ENCODE measurements around the gene CALML4.

The CALML4 gene

DNA sequence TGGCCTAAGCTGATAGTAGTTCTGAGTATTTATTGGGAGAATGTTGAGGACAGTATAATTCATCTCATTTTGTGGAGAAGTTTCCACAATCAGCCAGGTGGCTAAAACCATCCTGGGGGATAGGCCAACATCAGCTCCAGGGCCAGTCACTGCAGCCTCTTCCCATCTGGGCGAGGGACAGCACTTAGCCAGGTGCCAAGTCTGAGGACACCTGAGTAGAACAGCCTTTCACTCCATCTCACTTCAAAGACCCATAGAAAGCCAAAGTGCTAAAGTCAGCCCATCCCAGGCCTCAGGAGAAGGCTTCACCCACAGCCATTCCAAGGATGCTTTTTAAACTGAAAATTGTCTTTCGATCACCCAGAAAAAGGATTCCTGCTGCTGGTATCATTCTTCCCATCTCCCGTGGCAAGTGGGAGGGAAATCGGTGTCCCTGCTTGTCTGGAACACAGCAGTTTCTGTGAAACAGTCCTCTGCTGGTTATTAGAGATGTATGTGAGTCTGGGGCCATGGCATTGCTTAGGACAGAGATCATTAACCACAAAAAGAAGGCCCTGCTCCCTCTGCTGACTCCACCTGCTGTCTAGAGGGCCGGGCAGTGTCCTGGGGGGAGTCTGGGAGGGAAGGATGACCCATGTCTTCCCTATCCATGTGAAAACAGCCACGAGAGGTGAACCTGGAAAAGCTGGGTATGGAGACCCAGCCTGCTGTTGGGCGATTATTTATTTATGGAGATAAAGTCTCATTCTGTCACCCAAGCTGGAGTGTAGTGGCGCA is 9.6 kb downstream of the CALML4 start:
- H3K9me3 ChIP-seq (ENCODE audit: low read depth, low read length) = no peaks in the 10 kb centered on the region
- TF ChIP-seq EZH2 (IDR thresholded peaks at IDR 0.05) (no peak), POLR2AphosphoS5 (IDR thresholded peaks at IDR 0.05; ENCODE audit: borderline replicate concordance, low read depth, low read length) (no peak), FOXP2 (optimal IDR thresholded peaks at IDR 0.05; ENCODE audit: control extremely low read depth, extremely low read length, insufficient read depth) (no peak)
- peaks cover 23% of the 10 kb centered on the region for H3K36me3 ChIP-seq (ENCODE audit: insufficient read depth, low read length)
- no peak for DNase-seq (ENCODE audit: low read depth, low spot score)
- H3K27ac ChIP-seq = no peak overlapping the region
- no peak overlapping the region for H3K4me3 ChIP-seq
- no peak overlapping the region for H3K9ac ChIP-seq (ENCODE audit: insufficient read length)

DNA sequence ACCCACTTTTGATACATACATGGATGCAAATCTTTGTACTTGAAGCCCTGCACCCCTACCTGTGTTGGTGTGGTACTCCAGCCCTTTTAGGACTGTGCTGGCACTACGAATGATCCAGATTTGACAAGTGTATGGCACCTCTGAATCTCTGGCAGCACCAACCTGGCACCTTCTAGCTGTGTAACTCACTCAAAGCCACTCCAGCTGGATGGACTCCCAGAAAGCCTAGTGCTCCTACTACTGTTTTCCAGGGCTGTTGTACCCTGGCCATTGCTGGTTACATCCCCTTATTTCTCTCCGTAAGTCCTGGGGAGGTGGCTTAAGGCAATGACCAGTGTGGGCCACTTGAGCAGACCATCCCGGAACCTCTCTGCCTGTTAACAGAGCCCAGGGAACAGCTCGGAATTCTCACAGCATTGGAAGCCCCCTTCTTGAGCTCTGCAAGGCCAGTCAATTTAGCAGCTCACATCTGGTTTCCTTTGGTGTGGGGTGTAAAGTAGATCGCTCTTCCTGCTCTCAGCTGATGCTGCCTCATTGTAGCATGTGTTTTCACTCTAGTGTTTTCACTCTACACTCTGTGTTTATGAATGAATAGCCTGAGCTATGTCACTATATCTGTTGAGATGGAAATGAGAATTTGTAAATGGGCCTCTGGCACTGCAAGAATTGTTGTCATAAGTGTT is 12.2 kb downstream of the CALML4 start:
- no peak overlapping the region for H3K27ac ChIP-seq
- DNase-seq (ENCODE audit: low read depth, low spot score) = no peak
- no peak overlapping the region for H3K4me3 ChIP-seq
- H3K9me3 ChIP-seq (ENCODE audit: low read depth, low read length) = no peaks in the 10 kb centered on the region
- no peak overlapping the region for H3K9ac ChIP-seq (ENCODE audit: insufficient read length)
- TF ChIP-seq EZH2 (IDR thresholded peaks at IDR 0.05) = no peak
- no peak for TF ChIP-seq POLR2AphosphoS5 (IDR thresholded peaks at IDR 0.05; ENCODE audit: borderline replicate concordance, low read depth, low read length)
- TF ChIP-seq FOXP2 (optimal IDR thresholded peaks at IDR 0.05; ENCODE audit: control extremely low read depth, extremely low read length, insufficient read depth) = no peak
- H3K36me3 ChIP-seq (ENCODE audit: insufficient read depth, low read length) = peaks cover 38% of the 10 kb centered on the region

DNA sequence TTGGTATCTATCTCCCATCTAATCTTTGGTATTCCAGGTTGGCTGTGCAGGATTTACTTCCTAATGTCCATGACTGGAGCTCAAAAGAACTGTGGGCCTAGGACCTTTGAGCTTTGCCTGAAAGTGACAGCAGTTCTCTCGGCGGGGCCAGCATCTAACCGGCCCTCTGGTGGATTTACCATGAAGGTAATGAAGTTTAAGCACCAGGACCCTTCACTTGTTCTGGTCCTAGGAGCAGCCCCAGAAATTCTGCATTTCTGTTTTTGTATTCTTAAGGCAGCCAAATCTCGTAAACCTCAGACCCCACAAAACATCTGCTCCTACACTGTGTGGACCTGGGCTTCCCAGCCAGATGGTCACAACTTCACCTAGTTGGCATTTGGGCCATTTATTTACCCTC is 13.0 kb downstream of the CALML4 start:
- no peak for DNase-seq (ENCODE audit: low read depth, low spot score)
- Histone ChIP-seq H3K36me3 (ENCODE audit: insufficient read depth, low read length) (peaks cover 47% of the 10 kb centered on the region), H3K4me3 (no peak overlapping the region), H3K27ac (no peak overlapping the region), H3K9me3 (ENCODE audit: low read depth, low read length) (no peaks in the 10 kb centered on the region), H3K9ac (ENCODE audit: insufficient read length) (no peak overlapping the region)
- no peak for TF ChIP-seq EZH2 (IDR thresholded peaks at IDR 0.05)
- TF ChIP-seq FOXP2 (optimal IDR thresholded peaks at IDR 0.05; ENCODE audit: control extremely low read depth, extremely low read length, insufficient read depth) = no peak
- no peak for TF ChIP-seq POLR2AphosphoS5 (IDR thresholded peaks at IDR 0.05; ENCODE audit: borderline replicate concordance, low read depth, low read length)

DNA sequence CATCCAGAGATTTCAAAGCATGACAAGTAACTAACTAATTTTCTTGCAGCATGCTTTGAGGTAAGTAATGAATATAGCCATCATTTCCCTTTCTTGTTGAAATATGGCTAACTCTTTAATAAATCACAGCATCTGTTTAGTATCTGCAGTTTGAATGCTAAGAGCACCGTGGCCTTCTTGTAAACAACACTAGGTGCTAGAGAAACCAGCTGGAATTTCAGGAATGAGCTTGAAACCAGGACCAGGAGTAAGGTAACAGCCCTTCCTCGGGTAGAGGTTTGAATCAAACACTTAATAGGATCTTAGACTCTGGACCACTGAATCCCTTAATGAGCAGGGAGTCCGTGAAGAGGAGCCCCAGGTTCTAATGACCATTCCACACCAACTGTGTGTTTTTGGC is 13.6 kb downstream of the CALML4 start:
- DNase-seq (ENCODE audit: low read depth, low spot score) = no peak
- Histone ChIP-seq H3K9me3 (ENCODE audit: low read depth, low read length) (no peaks in the 10 kb centered on the region), H3K4me3 (no peak overlapping the region), H3K9ac (ENCODE audit: insufficient read length) (no peak overlapping the region), H3K27ac (no peak overlapping the region), H3K36me3 (ENCODE audit: insufficient read depth, low read length) (peaks cover 47% of the 10 kb centered on the region)
- no peak for TF ChIP-seq FOXP2 (optimal IDR thresholded peaks at IDR 0.05; ENCODE audit: control extremely low read depth, extremely low read length, insufficient read depth)
- no peak for TF ChIP-seq POLR2AphosphoS5 (IDR thresholded peaks at IDR 0.05; ENCODE audit: borderline replicate concordance, low read depth, low read length)
- no peak for TF ChIP-seq EZH2 (IDR thresholded peaks at IDR 0.05)

DNA sequence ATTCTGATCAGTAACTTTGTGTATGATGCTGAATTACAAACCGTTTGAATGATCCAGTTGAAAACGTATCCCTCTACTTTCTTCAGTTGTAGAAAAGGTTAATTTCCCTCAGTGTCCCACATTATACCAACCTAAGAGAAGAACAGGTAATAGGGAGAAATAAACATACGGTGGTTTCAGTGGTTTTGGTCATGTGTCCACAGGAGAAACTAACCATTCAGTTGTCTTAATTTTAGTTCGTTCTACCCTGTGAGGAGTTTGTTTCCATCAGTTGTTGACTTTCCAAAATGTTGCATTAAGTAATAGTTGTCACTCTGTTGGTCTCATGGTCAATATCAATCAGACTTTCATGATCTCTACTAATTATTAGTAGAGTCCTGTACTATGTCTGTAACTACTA is 15.1 kb downstream of the CALML4 start:
- Histone ChIP-seq H3K4me3 (no peak overlapping the region), H3K36me3 (ENCODE audit: insufficient read depth, low read length) (peaks cover 50% of the 10 kb centered on the region), H3K9ac (ENCODE audit: insufficient read length) (no peak overlapping the region), H3K27ac (no peak overlapping the region), H3K9me3 (ENCODE audit: low read depth, low read length) (no peaks in the 10 kb centered on the region)
- TF ChIP-seq POLR2AphosphoS5 (IDR thresholded peaks at IDR 0.05; ENCODE audit: borderline replicate concordance, low read depth, low read length) (no peak), FOXP2 (optimal IDR thresholded peaks at IDR 0.05; ENCODE audit: control extremely low read depth, extremely low read length, insufficient read depth) (no peak), EZH2 (IDR thresholded peaks at IDR 0.05) (no peak)
- no peak for DNase-seq (ENCODE audit: low read depth, low spot score)

DNA sequence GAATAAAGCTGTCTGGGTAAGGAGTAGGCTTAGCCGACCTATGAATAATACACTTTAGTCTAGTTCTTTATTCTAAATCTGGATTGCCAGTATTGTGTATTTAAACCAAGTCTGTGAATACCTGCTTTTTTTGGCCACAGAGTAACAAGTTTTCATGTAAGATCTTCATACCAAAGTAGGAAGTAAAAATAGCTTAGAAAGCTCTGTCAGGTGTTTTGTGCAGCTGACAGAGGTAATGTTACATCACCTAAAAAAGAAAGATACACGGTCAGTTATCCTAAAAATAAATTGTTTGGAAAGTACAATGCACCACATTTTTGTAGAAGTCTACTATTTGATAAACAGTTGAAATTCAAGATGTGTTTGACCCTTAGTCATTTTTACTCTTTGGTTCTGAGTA is 16.5 kb downstream of the CALML4 start:
- DNase-seq (ENCODE audit: low read depth, low spot score) = no peak
- no peaks in the 10 kb centered on the region for H3K9me3 ChIP-seq (ENCODE audit: low read depth, low read length)
- H3K27ac ChIP-seq = no peak overlapping the region
- H3K4me3 ChIP-seq = no peak overlapping the region
- TF ChIP-seq FOXP2 (optimal IDR thresholded peaks at IDR 0.05; ENCODE audit: control extremely low read depth, extremely low read length, insufficient read depth) (no peak), EZH2 (IDR thresholded peaks at IDR 0.05) (no peak), POLR2AphosphoS5 (IDR thresholded peaks at IDR 0.05; ENCODE audit: borderline replicate concordance, low read depth, low read length) (no peak)
- H3K9ac ChIP-seq (ENCODE audit: insufficient read length) = no peak overlapping the region
- H3K36me3 ChIP-seq (ENCODE audit: insufficient read depth, low read length) = peaks cover 61% of the 10 kb centered on the region

DNA sequence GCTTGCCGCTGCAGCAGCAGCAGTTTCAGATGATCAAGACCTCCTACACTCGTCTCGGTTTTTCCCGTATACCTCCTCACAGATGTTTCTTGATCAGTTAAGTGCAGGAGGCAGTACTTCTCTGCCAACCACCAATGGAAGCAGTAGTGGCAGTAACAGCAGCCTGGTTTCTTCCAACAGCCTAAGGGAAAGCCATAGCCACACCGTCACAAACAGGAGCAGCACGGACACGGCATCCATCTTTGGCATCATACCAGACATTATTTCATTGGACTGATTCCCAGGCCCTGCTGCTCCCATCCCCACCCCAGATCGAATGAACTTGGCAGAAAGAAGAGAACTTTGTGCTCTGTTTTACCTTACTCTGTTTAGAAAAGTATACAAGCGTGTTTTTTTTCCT is 17.6 kb downstream of the CALML4 start:
- Histone ChIP-seq H3K36me3 (ENCODE audit: insufficient read depth, low read length) (peaks cover 61% of the 10 kb centered on the region), H3K27ac (peak overlapping the region; percentile 60; the same call in 1 of the 2 replicates), H3K4me3 (no peak overlapping the region), H3K9me3 (ENCODE audit: low read depth, low read length) (no peaks in the 10 kb centered on the region), H3K9ac (ENCODE audit: insufficient read length) (no peak overlapping the region)
- TF ChIP-seq EZH2 (IDR thresholded peaks at IDR 0.05) = no peak
- TF ChIP-seq POLR2AphosphoS5 (IDR thresholded peaks at IDR 0.05; ENCODE audit: borderline replicate concordance, low read depth, low read length) = no peak
- no peak for TF ChIP-seq FOXP2 (optimal IDR thresholded peaks at IDR 0.05; ENCODE audit: control extremely low read depth, extremely low read length, insufficient read depth)
- DNase-seq (ENCODE audit: low read depth, low spot score) = no peak

DNA sequence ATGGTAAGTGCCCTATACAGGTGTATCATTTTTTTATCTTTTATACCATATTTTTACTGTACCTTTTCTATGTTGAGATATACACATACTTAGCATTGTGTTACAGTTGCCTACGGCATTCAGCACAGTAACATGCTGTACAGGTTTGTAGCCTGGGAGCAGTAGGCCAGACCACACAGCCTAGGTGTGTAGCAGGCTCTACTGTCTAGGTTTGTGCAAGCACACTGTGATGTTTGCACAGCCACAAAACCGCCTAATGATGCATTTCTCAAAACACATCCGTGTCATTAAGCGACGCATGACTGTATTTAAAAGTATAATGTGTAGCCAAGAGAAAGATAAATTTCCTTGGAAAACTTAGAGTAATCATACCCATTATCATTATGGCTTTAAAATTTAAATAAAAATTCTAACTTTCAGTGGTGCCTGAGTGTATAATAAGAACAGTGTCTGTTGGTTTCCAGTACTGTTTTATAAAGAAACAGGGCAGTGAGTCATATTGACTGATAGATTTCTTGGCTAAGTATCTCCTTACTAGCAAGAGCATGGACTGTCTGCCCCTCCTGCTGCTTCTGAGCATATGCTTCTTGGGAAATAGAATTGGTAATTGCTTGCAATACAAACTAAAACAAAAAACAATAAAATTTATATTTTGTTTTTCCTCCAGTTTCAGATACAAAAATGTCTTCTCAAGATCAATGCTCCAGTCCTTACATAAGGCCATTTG is 18.3 kb downstream of the CALML4 start:
- Histone ChIP-seq H3K4me3 (no peak overlapping the region), H3K36me3 (ENCODE audit: insufficient read depth, low read length) (peaks cover 56% of the 10 kb centered on the region), H3K9ac (ENCODE audit: insufficient read length) (no peak overlapping the region), H3K9me3 (ENCODE audit: low read depth, low read length) (no peaks in the 10 kb centered on the region), H3K27ac (peak overlapping the region; percentile 60)
- DNase-seq (ENCODE audit: low read depth, low spot score) = no peak
- TF ChIP-seq FOXP2 (optimal IDR thresholded peaks at IDR 0.05; ENCODE audit: control extremely low read depth, extremely low read length, insufficient read depth) (no peak), EZH2 (IDR thresholded peaks at IDR 0.05) (no peak), POLR2AphosphoS5 (IDR thresholded peaks at IDR 0.05; ENCODE audit: borderline replicate concordance, low read depth, low read length) (no peak)

All from SK-N-MC (cell line).